H9 (cell line): ENCODE data around the gene TBL2. TPM values are rescaled to one million over a fixed set of nuclear protein-coding genes. Genes with fewer than 3 reads are reported as not detected.
A peak's percentile ranks its signal among the peaks of the same experiment; 100 is the strongest.

Experiments used
- DNase-seq: peaks from one replicate; pipeline ENCODE4 v3.0.0-alpha.2; 2017
- H2AFZ ChIP-seq: one replicate; pipeline ENCODE4 v1.6.1; 2013; ENCODE audit warnings: mild to moderate bottlenecking, low read length, control low read depth, moderate library complexity
- H2AK5ac ChIP-seq: 2 replicates; pipeline ENCODE4 v1.6.1; 2013; ENCODE audit warnings: low read length, control low read depth, mixed read lengths; ENCODE audit not compliant: insufficient read length
- H2BK120ac ChIP-seq: one replicate; pipeline ENCODE4 v1.6.1; 2013; ENCODE audit warnings: low read depth, mild to moderate bottlenecking, low read length, control low read depth, inconsistent platforms; ENCODE audit not compliant: poor library complexity, severe bottlenecking
- H2BK12ac ChIP-seq: 2 replicates; pipeline ENCODE4 v1.6.1; 2013; ENCODE audit warnings: low read length, control low read depth, mixed read lengths, low read depth; ENCODE audit not compliant: insufficient read length
- H2BK15ac ChIP-seq: 2 replicates; pipeline ENCODE4 v1.6.1; 2013; ENCODE audit warnings: low read depth, low read length, control low read depth
- H2BK20ac ChIP-seq: one replicate; pipeline ENCODE4 v1.6.1; 2013; ENCODE audit warnings: low read depth, mild to moderate bottlenecking, low read length, control low read depth, inconsistent platforms; ENCODE audit not compliant: poor library complexity, severe bottlenecking
- H2BK5ac ChIP-seq: 2 replicates; pipeline ENCODE4 v1.6.1; 2013; ENCODE audit warnings: low read length, control low read depth, mixed read lengths; ENCODE audit not compliant: insufficient read length
- H3K14ac ChIP-seq: 2 replicates; pipeline ENCODE4 v1.6.1; 2013; ENCODE audit warnings: low read length, control low read depth; ENCODE audit not compliant: insufficient read depth
- H3K18ac ChIP-seq: 2 replicates; pipeline ENCODE4 v1.6.1; 2013; ENCODE audit warnings: low read depth, mild to moderate bottlenecking, mixed read lengths, low read length, control low read depth; ENCODE audit not compliant: insufficient read length
- H3K23ac ChIP-seq: 2 replicates; pipeline ENCODE4 v1.6.1; 2013; ENCODE audit warnings: low read length, control low read depth, mixed read lengths, low read depth; ENCODE audit not compliant: insufficient read length
- H3K23me2 ChIP-seq: 2 replicates; pipeline ENCODE4 v1.6.1; 2013; ENCODE audit warnings: low read depth, mild to moderate bottlenecking, mixed read lengths, low read length, control low read depth; ENCODE audit not compliant: insufficient read length, poor library complexity, severe bottlenecking
- H3K27ac ChIP-seq: 2 replicates; pipeline ENCODE4 v1.5.1; 2013; ENCODE audit warnings: low read length, control low read depth, mixed read lengths, low read depth; ENCODE audit not compliant: insufficient read length
- H3K27me3 ChIP-seq: 2 replicates; pipeline ENCODE4 v1.6.1; 2013; ENCODE audit warnings: low read length, control low read depth, inconsistent platforms; ENCODE audit not compliant: insufficient read depth
- H3K4ac ChIP-seq: 2 replicates; pipeline ENCODE4 v1.6.1; 2013; ENCODE audit warnings: low read depth, mild to moderate bottlenecking, control low read depth, inconsistent platforms, low read length, moderate library complexity
- H3K4me1 ChIP-seq: 2 replicates; pipeline ENCODE4 v1.6.1; 2013; ENCODE audit warnings: low read length, control low read depth, inconsistent platforms; ENCODE audit not compliant: insufficient read depth
- H3K4me2 ChIP-seq: 2 replicates; pipeline ENCODE4 v1.6.1; 2013; ENCODE audit warnings: low read length, control low read depth, mixed read lengths; ENCODE audit not compliant: insufficient read length, insufficient read depth
- H3K56ac ChIP-seq: 2 replicates; pipeline ENCODE4 v1.6.1; 2013; ENCODE audit warnings: low read depth, mild to moderate bottlenecking, mixed read lengths, low read length, control low read depth; ENCODE audit not compliant: insufficient read length
- H3K79me1 ChIP-seq: 2 replicates; pipeline ENCODE4 v1.6.1; 2013; ENCODE audit warnings: low read depth, mild to moderate bottlenecking, moderate library complexity, low read length, control low read depth, inconsistent platforms; ENCODE audit not compliant: insufficient read depth, poor library complexity, severe bottlenecking
- H3K79me2 ChIP-seq: 2 replicates; pipeline ENCODE4 v1.6.1; 2013; ENCODE audit warnings: low read length, control low read depth, inconsistent platforms; ENCODE audit not compliant: insufficient read depth
- H3K9ac ChIP-seq: 2 replicates; pipeline ENCODE4 v1.6.1; 2013; ENCODE audit warnings: low read length, control low read depth, mixed read lengths; ENCODE audit not compliant: insufficient read length; ENCODE audit errors: extremely low read depth
- H3K9me3 ChIP-seq: one replicate; pipeline ENCODE4 v1.6.1; 2013; ENCODE audit warnings: low read depth, low read length, inconsistent platforms; ENCODE audit not compliant: control insufficient read depth
- H3T11ph ChIP-seq: one replicate; pipeline ENCODE4 v1.6.1; 2013; ENCODE audit warnings: mild to moderate bottlenecking, low read length, control low read depth, inconsistent platforms
- H4K20me1 ChIP-seq: one replicate; pipeline ENCODE4 v1.6.1; 2013; ENCODE audit not compliant: control insufficient read depth, insufficient read length, insufficient read depth
- H4K5ac ChIP-seq: 2 replicates; pipeline ENCODE4 v1.6.1; 2013; ENCODE audit warnings: low read depth, mild to moderate bottlenecking, mixed read lengths, low read length, control low read depth; ENCODE audit not compliant: insufficient read length
- H4K8ac ChIP-seq: replicated peaks from 2 replicates; pipeline ENCODE4 v1.6.1; 2013; ENCODE audit warnings: low read length, control low read depth, mixed read lengths, low read depth; ENCODE audit not compliant: insufficient read length
- H4K91ac ChIP-seq: 2 replicates; pipeline ENCODE4 v1.6.1; 2013; ENCODE audit warnings: low read depth, mild to moderate bottlenecking, moderate library complexity, mixed read lengths, low read length, control low read depth; ENCODE audit not compliant: insufficient read length
- H3K27ac Mint-ChIP-seq, 3 experiments: 2 replicates in 2 of 3; 3 replicates in 1 of 3; pipeline ENCODE4 v1.8.0; 2020 to 2021; ENCODE audit warnings: mixed read lengths in 3 of 3, mild to moderate bottlenecking in 1 of 3, moderate library complexity in 1 of 3
- H3K27me3 Mint-ChIP-seq: 2 replicates; pipeline ENCODE4 v1.8.0; 2021; ENCODE audit warnings: low read depth, mild to moderate bottlenecking, moderate library complexity, mixed read lengths
- H3K36me3 Mint-ChIP-seq, 3 experiments: 2 replicates in 2 of 3; 3 replicates in 1 of 3; pipeline ENCODE4 v1.8.0; 2020 to 2021; ENCODE audit warnings: low read depth in 3 of 3, mixed read lengths in 3 of 3; ENCODE audit not compliant: insufficient read depth in 1 of 3
- H3K4me1 Mint-ChIP-seq, 2 experiments: 2 replicates each; pipeline ENCODE4 v1.8.0; 2020; ENCODE audit warnings: mixed read lengths in 2 of 2
- H3K4me3 Mint-ChIP-seq, 2 experiments: 2 replicates in 1 of 2; 3 replicates in 1 of 2; pipeline ENCODE4 v1.8.0; 2020 to 2021; ENCODE audit warnings: mild to moderate bottlenecking in 2 of 2, mixed read lengths in 2 of 2, moderate library complexity in 1 of 2
- H3K9me3 Mint-ChIP-seq, 2 experiments: 2 replicates in 1 of 2; 3 replicates in 1 of 2; pipeline ENCODE4 v1.8.0; 2020; ENCODE audit warnings: mild to moderate bottlenecking in 2 of 2, mixed read lengths in 2 of 2, moderate library complexity in 1 of 2
- WGBS: extraction: QIAGEN DNeasy Blood & Tissue Kit; methylation state at CpG from one replicate; pipeline ENCODE4 v1.1.7; 2013; ENCODE audit warnings: missing lambda C conversion rate, low lambda C conversion rate, mixed read lengths; ENCODE audit not compliant: insufficient read length; ENCODE audit errors: extremely low coverage; 5-methylcytosine and 5-hydroxymethylcytosine counted together
- total RNA-seq: library from RNA; stranded (reverse); gene quantifications from 2 replicates; pipeline ENCODE4 v1.2.1, GENCODE V29; 2021
- TF ChIP-seq, protein P1 (sequence below): fragments of 200-600 bp; sonication (generic); conservative IDR thresholded peaks from 3 replicates; pipeline ENCODE4 v1.8.0; 2021; ENCODE audit warnings: antibody characterized with exemption, mild to moderate bottlenecking

TBL2 gene
- total RNA-seq, 1 experiment from 2014 or later, result 26.7 TPM

GRCh38 chr7:73549176-73549575 is 29.2 kb downstream of the TBL2 start:
- H3K36me3 Mint-ChIP-seq, result peaks cover 8 to 48% (median 28%) of the 10 kb centered on the region in 3 experiments; a peak in 6 of 7 replicates
- Histone ChIP-seq H3K79me1 (peaks cover 6% of the 10 kb centered on the region), H3K9me3 (no peaks in the 10 kb centered on the region), H4K91ac (no peak overlapping the region), H2BK20ac (no peak overlapping the region), H4K5ac (no peak overlapping the region), H3K4me1 (no peaks in the 10 kb centered on the region), H3K4ac (no peak overlapping the region), H2AK5ac (no peak overlapping the region), H3K23me2 (no peaks in the 10 kb centered on the region), H2BK5ac (no peak overlapping the region), H3K14ac (no peak overlapping the region), H3K4me2 (no peak overlapping the region), H3K23ac (no peak overlapping the region), H3K56ac (no peak overlapping the region), H2AFZ (no peak overlapping the region), H4K20me1 (no peaks in the 10 kb centered on the region), H3K27ac (no peak overlapping the region), H3K79me2 (no peaks in the 10 kb centered on the region; the same call in 1 of the 2 replicates), H2BK15ac (no peak overlapping the region), H3T11ph (no peak overlapping the region), H2BK120ac (no peak overlapping the region), H3K27me3 (no peaks in the 10 kb centered on the region), H3K9ac (no peak overlapping the region), H3K18ac (no peak overlapping the region), H4K8ac (no peak overlapping the region), H2BK12ac (no peak overlapping the region)
- WGBS, result no CpG with 5 or more reads among the region's 4 CpGs
- H3K27me3 Mint-ChIP-seq, result no peaks in the 10 kb centered on the region
- TF ChIP-seq, protein P1, sequence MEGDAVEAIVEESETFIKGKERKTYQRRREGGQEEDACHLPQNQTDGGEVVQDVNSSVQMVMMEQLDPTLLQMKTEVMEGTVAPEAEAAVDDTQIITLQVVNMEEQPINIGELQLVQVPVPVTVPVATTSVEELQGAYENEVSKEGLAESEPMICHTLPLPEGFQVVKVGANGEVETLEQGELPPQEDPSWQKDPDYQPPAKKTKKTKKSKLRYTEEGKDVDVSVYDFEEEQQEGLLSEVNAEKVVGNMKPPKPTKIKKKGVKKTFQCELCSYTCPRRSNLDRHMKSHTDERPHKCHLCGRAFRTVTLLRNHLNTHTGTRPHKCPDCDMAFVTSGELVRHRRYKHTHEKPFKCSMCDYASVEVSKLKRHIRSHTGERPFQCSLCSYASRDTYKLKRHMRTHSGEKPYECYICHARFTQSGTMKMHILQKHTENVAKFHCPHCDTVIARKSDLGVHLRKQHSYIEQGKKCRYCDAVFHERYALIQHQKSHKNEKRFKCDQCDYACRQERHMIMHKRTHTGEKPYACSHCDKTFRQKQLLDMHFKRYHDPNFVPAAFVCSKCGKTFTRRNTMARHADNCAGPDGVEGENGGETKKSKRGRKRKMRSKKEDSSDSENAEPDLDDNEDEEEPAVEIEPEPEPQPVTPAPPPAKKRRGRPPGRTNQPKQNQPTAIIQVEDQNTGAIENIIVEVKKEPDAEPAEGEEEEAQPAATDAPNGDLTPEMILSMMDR, result no peak
- H3K27ac Mint-ChIP-seq, result peak overlapping the region in 1 of 3 experiments; percentile 29; a peak in 2 of 7 replicates
- H3K9me3 Mint-ChIP-seq, result no peaks in the 10 kb centered on the region
- H3K4me1 Mint-ChIP-seq, result no peaks in the 10 kb centered on the region
- no peak overlapping the region for H3K4me3 Mint-ChIP-seq
- DNase-seq, result no peak
